Astrocyte (in vitro differentiated cells and primary cell): ENCODE results near the gene SLC25A33.

Experiments used
- EZH2 ChIP-seq: IDR thresholded peaks from 2 replicates; pipeline ENCODE4 v1.6.1; 2012; ENCODE audit warnings: mild to moderate bottlenecking, low read length, inconsistent platforms; ENCODE audit not compliant: insufficient read depth
- TF ChIP-seq, protein P1 (sequence below): IDR thresholded peaks from 2 replicates; pipeline ENCODE4 v1.5.1; 2011; ENCODE audit warnings: low read depth, mild to moderate bottlenecking, inconsistent platforms, low read length, moderate library complexity; ENCODE audit not compliant: insufficient read depth

DNA sequence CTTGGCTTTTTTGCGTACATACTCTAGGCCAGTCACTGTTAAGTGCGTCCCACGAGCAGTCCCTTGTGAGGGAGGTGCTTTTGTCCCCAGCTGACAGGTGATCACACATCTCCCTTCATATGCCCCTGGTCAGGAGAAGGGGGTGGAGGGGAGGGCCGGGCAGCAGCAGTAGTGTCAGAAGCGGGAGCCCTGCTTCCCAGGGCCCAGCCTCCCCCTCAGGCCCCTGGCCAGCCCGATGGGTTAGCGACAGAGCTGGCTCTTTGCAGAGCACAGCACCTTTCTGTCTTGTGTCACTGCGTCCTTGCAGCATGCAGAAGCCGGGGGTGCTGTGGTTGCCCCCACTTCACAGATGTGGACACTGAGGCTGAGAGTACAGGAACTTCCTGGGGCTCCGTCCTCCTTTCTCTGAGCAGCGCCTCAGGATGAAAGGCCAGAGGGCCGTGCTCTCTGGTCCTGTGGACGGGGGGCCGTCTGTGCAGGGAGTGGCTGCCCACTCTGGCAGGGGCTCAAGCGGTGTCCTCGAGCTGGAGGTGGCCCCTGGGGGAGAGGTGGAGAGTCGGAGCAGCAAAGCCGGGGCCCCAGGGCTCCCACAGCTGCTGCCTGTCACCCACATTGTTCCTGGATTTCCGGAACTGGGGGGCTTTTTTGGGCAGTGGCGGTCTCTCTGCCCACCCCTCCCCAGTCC is 55.3 kb downstream of the SLC25A33 start:
- TF ChIP-seq, protein P1, sequence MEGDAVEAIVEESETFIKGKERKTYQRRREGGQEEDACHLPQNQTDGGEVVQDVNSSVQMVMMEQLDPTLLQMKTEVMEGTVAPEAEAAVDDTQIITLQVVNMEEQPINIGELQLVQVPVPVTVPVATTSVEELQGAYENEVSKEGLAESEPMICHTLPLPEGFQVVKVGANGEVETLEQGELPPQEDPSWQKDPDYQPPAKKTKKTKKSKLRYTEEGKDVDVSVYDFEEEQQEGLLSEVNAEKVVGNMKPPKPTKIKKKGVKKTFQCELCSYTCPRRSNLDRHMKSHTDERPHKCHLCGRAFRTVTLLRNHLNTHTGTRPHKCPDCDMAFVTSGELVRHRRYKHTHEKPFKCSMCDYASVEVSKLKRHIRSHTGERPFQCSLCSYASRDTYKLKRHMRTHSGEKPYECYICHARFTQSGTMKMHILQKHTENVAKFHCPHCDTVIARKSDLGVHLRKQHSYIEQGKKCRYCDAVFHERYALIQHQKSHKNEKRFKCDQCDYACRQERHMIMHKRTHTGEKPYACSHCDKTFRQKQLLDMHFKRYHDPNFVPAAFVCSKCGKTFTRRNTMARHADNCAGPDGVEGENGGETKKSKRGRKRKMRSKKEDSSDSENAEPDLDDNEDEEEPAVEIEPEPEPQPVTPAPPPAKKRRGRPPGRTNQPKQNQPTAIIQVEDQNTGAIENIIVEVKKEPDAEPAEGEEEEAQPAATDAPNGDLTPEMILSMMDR: no peak
- TF ChIP-seq EZH2: no peak
